CD4-positive, alpha-beta T cell treated with Interleukin-17A for 4 hours (primary cell): ENCODE results near the gene GRHPR.
"Not testable (repeated sequence)": the region's sequence is repeated elsewhere in the genome, so short reads cannot be mapped to it uniquely, and the experiment has no call there.

ENCODE experiments used
- DNase-seq: peaks from one replicate; pipeline ENCODE4 v3.0.0-alpha.2; 2020; ENCODE audit warnings: mixed read lengths

The GRHPR gene

DNA sequence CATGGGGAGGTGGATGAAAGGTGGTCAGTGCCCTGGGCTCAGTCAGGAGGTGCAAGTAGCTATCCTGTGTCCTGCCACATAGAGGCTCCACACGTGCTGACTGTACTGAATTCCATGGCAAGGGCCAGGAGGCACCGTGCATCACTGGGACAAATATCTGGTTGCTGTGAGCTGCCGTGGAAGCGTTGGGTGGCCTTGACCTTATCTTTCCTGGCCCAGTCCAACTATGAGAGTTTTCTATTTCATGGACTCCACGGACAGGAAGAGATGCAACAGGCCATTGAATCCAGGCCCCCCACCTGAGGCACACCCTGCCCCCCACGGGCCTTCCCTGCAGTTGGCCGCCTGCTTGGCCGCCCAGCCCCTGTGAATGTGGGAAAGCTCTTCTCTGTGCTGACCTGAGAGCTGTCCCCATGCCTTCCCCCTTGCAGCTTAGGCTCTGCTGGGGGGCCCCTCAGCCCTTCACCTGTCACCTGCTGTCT is 1.7 kb downstream of the GRHPR start:
- no peak for DNase-seq

DNA sequence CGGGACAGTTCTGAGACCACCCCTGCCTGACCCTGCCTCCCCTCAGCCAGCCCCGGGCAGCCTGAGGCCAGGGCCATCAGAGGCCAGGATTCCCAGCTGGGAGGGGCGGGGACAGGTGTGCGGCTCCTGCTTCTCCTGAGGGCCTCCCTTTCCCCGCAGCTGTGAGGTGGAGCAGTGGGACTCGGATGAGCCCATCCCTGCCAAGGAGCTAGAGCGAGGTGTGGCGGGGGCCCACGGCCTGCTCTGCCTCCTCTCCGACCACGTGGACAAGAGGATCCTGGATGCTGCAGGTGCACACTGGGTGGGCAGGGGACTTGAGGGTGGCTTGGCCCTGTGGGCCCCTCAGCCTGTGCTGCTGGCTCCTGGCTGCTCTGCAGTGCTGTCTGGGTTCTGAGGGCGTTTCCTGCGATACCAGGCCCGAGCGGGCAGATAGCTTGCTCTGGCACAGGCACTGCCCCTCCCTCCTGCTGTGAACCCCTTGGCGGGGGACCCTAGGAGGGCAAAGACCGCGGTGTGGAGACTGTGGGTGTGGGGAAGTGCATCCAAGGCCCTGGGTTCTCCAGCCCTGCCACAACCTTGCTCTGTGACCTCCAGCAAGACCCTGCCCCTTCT is 2.3 kb downstream of the GRHPR start:
- DNase-seq = no peak

DNA sequence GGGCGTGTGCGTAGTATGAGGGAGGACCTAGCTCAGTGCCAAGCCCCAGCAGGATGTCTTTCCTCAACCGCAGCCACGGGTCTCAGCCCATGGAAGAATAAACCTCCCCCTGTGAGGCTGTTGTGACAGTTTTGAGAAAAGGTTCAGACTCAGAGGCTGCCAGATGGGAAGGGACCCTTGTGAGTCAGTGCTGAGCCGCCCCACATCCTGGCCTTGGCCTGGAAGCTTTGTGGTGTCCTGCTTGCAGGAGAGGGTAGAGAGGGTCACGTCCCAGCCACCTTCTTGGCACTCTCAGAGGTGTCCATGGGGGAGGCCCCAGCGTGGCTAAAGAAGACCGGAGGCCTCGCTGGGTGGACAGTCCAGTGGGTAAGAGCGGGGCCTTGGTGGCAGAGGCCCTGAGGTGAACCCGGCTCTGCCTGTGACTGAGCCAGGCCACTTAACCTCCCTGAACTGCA is 2.8 kb downstream of the GRHPR start:
- no peak for DNase-seq

DNA sequence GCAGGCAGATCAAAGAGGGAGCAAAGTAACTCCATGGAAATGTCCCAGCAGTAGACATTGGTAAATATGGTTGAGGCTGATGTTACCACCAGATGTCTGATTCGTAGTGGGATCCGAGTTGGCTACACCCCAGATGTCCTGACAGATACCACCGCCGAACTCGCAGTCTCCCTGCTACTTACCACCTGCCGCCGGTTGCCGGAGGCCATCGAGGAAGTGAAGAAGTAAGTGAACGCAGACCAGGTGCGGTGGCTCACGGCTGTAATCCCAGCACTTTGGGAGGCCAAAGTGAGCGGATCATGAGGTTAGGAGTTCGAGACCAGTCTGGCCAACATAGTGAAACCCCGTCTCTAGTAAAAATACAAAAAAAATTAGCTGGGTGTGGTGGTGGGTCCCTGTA is 3.9 kb downstream of the GRHPR start:
- DNase-seq = not testable (repeated sequence)

DNA sequence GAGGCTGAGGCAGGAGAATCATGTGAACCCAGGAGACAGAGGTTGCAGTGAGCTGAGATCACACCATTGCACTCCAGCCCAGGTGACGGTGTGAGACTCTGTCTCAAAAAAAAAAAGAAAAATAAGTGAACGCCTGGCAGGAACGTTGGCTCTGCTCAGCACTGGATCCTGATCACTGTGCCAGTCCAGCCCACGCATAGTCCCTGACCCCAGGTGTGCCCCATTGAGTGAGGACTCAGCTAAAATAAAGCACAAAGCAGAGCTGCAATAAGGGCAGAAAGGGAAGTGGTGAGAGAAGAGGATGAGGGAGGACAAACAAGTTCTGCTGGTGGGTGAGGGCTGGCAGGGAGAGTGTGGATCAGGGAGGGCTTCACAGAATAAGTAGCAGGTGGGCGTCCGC is 4.3 kb downstream of the GRHPR start:
- no peak for DNase-seq

DNA sequence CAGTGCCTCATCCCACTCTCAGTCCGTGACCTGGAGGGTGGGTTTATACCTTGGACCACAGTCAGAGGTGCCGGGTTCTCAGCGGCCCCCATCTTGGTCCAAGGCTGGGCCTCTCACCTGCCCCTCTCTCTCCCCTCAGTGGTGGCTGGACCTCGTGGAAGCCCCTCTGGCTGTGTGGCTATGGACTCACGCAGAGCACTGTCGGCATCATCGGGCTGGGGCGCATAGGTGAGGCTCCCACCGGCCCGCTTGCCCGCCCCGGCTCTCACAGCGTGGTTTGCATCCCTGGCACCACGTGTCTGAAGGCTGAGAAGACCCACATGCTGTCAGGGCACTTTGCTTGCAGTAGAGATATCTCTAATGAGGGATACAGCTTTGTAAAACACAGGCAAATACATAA is 5.8 kb downstream of the GRHPR start:
- no peak for DNase-seq

DNA sequence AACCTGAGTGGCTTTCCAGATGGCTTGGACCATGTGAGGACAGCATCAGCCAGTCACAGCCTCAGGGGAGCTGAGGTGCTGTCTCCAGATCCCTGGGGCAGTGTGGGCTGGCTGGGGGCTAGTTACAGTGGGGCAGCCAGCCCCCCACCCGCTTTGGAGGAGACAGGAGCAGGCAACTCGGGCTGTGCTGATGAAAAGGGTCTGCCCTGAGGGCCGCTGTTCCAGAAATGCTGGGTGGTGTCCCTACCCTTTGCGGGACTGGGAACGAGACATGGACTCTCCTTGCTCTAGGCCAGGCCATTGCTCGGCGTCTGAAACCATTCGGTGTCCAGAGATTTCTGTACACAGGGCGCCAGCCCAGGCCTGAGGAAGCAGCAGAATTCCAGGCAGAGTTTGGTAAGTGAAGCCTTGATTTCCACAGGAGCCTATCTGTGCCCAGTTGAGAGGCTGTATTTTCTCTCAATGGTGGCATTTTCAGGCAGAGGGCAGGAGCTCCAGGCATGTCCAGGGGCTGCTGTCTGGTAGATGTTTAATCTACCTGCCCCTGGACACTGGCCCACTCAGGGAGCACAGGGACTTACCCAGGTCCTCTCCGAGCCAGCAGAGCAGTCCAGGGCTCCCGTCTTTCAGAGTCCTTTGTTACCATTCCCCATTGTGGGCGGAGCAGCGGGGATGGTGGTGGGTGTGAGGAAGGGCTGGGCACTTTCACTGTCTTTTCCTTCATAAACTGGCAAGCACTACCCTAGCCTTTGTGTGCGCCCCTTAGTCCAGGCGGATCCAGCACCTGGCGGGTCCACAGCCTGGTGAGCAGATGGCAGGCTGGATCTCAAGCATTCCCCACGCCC is 7.2 kb downstream of the GRHPR start:
- DNase-seq = no peak

DNA sequence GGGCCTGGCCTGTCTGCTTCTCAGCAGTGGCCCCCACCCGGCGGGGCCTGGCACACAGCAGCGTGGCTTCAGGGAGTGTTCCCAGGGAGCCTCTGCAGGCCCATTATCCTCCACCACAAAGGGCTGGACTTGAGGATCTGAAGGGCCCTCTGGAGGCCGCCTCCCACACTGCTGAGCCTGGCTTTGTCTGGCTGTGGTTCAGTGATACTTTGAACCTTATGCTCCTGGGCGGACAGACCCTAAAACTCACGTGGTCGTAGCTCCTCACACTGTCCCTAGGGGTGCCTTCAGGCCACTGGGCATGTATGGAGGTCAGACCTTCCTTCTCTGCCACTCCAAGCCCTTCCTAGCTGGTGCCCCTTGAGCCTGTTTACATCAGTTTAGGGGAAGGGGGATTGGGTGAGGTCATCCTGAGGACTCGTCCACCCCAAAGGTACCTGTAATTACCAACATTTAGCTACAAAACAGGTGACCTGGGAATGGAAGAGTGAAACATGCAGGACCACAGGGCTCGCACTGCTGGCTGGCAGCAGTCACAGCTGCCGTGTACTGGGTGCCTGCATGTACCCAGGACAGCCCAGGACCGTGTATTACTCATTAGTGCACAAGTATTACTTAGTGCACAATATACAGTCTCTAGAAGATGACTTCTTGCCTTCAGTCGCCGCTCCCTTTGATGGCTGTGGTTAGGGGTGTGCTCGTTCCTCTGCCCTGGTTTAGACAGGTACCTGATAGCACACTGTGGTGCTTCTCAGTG is 8.5 kb downstream of the GRHPR start:
- DNase-seq = no peak

DNA sequence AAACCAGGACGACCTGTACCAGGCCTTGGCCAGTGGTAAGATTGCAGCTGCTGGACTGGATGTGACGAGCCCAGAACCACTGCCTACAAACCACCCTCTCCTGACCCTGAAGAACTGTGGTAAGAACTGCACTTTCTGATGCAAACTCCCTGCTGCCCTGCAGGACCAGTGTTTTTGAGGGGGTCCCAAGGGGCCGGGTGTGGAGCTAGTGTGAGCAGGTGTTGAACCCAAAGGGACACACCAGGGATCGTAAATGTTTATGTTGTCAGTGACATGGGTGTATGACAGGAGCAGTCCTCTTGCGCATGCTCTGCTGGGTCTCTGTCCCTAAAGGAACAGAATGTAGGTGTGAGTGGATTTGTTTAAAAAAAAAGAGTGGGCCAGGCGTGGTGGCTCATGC is 9.5 kb downstream of the GRHPR start:
- no peak for DNase-seq

DNA sequence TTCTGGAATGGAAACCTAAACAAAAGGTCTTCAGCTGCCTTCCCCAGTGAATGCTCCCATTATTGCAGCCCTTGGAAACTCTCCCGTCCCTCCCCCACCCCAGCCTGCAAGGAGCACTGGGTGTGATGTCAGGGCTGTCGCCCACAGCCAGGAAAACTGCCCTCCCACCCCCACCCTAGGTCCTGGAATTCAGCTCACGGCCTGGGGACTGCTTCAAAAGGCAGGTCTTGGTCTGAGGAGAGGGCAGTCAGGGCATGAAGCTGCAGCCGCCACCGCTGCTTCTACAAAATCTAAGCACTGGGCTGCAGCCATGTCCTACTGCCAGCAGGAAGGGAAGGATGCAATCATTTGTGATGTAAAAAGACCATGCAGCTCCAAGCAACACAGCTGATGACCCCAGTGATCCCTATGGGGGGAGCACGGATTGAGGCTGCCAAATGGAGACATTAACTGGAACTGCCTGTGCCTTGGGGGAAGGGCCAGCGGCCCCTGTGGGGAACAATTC is 11.4 kb downstream of the GRHPR start:
- no peak for DNase-seq

DNA sequence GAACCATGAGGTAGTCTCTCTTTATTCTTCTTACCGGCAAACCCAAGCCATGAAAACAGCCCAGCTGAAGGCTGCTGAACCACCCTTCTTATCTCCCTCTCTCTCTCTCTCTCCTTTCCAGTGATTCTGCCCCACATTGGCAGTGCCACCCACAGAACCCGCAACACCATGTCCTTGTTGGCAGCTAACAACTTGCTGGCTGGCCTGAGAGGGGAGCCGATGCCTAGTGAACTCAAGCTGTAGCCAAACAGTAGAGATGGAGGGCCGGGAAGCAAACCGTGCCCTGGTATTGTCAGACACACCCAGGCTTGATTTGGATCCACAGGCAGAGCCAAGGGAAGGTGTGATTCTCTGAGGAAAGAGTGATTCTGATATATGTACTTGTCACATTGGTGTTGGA is 14.0 kb downstream of the GRHPR start:
- DNase-seq = no peak

DNA sequence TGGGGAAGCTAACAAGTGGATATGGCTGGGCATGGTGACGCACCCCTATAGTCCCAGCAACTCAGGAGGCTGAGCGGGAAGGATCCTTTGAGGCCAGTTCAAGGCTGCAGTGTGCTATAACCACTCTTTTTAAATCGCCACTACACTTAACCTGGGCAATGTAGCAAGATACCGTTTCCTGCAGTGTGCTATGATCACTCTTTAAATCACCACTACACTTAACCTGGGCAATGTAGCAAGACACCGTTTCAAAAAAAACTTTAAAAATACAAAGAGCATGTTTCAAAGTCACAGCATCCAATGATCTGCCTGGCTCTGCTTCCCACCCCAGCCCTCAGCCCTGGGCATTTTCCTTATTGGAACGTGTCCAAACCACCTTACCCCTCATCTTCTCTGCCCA is 14.5 kb downstream of the GRHPR start:
- no peak for DNase-seq

DNA sequence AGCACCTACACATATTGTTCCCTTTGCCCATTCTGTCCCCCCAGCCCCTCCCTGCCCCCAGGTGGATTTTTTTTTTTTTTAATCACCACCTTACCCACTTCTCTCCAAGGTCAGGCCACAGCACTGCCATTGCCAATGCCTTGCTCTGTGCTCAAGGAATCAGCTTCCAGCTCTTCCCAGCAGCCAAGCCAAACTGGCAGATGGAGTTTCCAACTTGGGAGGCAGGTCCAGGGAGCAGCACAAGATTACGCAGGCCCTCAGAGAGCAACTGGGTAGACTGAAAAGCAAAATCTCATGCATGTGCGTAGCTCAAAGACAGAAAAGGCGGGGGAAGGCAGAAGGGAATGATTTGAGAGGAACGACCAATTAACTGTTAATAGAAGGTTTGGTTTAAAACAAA is 15.1 kb downstream of the GRHPR start:
- DNase-seq = no peak

DNA sequence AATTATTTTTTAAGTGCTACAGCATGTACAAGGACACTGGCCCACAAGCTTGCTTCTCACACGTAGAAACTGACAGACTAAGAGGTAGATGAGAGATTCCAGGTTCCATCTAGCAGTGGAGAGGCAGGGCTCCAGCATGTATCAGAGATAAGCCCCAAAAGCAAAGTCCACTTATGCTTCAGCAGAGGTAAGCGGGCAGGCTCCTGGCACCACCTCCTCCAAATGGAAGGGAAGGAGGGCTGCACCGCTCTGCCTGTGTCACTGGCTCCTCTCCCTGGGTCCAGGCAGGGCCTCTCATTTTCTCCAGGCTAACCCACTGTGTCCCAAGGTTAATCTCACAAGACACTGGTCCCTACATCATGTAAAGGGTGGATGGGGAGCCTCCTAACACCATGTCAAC is 15.9 kb downstream of the GRHPR start:
- DNase-seq = no peak

DNA sequence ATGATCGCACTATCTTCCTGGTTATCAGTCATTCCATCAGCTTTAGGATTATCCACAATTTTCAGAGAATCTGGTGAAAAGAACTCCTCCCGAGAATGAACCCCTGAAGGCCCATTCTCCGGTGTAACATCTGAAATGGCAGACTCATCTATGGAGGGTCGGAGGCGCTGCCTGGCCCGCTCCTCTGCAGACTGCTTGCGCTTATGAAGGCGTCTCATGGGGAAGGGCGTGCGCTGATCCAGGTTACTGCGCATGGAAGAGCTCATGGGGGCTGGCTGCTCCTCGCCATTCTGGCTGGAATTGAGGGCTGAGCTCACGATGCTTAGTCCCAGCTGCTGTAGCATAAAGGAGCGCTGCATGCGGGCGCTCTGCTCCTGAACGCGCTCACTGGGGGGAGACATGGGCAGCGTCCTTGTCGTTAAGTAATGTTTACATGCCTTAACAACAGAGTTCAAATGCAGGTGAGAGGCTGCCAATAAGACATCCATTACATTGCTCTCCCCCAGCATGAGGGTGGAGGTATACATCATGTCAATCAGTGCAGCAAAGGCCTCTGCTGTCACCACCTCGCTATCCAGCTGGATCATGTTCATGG is 19.4 kb downstream of the GRHPR start:
- DNase-seq = no peak

DNA sequence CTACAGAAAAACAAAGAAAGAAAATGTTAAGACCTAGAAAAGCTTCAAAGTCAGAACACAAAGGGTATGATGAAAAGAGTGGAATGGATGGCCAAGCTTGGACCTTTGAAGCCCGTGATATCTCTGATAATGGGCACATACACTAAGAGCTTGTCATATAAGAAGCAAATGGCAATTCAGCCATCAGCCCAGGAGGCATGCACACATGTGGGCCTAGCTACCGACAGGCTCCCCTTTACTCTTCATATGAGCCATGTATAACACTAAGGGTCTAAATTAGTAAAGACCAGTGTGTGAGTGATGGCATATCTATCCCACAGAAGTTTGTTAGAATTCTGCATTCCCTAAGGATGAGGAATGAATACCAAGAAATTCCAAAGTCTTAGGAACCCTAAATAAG is 20.1 kb downstream of the GRHPR start:
- DNase-seq = no peak

DNA sequence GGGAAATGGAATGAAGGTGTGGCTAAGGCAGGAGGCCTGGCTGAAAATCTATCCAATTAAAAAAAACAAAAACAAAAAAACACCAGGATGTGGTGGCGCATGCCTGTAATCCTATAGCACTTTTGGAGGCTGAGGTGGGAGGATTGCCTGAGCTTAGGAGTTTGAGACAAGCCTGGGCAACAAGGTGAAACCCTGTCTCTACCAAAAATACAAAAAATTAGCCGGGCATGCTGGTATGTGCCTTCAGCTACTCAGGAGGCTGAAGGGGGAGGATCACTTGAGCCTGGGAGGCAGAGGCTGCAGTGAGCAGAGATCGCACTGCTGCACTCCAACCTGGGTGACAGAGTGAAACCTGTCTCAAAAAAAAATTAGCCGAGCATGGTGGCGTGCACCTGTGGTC is 21.1 kb downstream of the GRHPR start:
- no peak for DNase-seq

DNA sequence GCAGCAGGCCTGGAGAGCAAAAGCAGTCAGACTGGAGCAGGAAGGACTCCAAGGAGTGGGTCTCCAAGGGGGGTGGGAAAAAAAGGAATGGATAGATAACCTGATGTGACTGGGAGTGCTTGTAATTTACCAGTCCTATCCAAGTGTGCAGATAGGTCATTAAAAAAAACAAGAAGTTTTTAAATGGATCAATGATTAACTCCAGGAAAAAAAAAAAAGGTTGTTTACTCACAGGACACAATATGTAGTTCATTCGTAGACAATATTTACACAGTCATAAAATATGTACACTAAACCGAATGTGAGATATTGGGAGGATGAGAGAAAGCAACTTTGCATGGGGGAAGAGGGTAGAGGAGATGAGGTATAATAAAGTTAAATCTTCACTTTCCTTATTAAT is 22.4 kb downstream of the GRHPR start:
- no peak for DNase-seq

DNA sequence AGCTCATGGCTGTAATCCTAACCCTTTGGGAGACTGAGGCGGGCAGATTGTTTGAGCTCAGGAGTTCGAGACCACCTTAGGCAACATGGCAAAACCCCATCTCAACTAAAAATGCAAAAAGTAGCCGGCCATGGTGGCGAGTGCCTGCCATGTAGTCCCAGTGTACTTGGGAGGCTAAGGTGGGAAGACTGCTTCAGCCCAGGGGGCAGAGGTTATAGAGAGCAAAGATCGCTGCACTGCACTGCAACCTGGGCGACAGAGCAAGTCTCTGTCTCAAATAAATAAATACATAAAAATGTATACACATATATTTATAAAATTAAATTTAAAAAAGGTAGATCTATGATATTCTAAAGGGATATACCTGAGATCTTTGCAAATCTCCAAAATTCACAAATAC is 23.3 kb downstream of the GRHPR start:
- DNase-seq = no peak

DNA sequence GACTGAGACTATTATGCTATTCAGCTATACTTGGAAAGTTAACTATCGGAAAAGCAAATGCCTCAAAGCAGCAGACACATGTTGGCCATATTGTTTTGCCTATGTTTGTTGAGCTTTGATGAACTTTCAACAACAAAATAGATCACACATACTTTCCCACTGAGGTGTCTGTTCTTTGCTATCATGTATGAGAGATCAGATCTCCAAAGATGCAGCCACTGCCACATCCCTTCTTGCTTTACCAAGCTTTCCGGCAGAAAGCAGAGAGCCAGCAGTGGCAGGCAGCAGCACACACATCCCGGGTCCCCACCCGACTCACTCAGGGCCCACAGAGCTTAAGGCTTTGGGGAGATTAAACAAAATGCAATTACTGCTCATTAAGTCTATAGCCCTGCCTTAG is 23.9 kb downstream of the GRHPR start:
- no peak for DNase-seq

DNA sequence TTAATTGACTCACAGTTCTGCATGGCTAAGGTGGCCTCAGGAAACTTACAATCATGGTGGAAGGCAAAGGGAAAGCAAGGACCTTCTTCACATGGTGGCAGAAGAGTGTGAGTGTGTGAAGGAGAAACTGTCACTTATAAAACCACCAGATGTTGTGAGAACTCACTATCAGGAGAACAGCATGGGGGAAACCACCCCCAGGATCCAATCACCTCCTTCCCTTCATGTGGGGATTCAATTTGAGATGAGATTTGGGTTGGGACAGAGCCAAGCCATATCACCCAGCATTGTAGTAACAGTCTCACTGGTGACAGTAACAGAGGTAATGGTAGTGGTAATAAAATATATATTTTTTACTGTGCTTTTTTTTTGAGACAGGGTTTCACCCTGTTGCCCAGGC is 24.6 kb downstream of the GRHPR start:
- no peak for DNase-seq

DNA sequence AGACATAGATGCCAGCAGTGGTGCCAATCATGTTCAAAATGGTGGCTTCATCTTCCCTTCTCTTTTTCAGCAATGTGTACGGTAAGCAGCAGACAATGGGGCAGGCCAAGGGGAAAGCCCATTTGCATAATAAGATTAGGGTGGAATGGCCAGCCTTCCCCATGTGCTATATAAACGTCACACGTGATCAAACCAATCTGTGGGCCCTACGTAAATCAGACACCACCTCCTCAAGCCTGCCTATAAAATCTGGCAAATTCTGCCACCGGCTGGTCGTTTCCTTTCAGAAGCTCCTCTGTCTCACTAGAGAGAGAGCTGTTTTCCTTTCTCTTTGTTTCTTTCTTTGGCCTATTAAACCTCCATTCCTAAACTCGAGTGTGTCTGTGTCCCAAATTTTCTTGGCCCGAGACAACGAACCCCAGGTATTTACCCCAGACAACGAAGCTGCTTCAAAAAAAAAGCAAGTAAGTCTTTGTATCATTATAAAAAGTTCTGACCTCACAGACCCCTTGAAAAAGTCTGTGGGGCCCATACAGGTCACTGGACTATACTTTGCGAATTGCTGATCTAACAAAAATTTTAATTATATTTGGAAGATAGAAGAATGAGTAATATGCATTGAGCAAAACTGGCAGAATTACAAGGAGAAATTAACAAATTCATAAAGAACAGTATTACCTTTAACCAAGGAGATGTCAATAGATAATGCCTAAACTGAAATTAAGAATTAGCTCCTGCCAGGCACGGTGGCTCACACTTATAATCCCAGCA is 27.6 kb downstream of the GRHPR start:
- no peak for DNase-seq
